A549 (cell line): ENCODE data around the gene PXYLP1.

Experiments used
- CBX8 ChIP-seq: fragments of 200-600 bp; sonication (generic); IDR thresholded peaks from 2 replicates; pipeline ENCODE4 v1.6.1; 2016
- GATA3 ChIP-seq: IDR thresholded peaks from 2 replicates; pipeline ENCODE4 v1.6.1; 2012; ENCODE audit warnings: borderline replicate concordance
- RARB ChIP-seq: fragments of 250-450 bp; sonication (Bioruptor Pico); IDR thresholded peaks from 2 replicates; pipeline ENCODE4 v1.8.0; 2021; ENCODE audit warnings: mild to moderate bottlenecking, moderate library complexity

DNA sequence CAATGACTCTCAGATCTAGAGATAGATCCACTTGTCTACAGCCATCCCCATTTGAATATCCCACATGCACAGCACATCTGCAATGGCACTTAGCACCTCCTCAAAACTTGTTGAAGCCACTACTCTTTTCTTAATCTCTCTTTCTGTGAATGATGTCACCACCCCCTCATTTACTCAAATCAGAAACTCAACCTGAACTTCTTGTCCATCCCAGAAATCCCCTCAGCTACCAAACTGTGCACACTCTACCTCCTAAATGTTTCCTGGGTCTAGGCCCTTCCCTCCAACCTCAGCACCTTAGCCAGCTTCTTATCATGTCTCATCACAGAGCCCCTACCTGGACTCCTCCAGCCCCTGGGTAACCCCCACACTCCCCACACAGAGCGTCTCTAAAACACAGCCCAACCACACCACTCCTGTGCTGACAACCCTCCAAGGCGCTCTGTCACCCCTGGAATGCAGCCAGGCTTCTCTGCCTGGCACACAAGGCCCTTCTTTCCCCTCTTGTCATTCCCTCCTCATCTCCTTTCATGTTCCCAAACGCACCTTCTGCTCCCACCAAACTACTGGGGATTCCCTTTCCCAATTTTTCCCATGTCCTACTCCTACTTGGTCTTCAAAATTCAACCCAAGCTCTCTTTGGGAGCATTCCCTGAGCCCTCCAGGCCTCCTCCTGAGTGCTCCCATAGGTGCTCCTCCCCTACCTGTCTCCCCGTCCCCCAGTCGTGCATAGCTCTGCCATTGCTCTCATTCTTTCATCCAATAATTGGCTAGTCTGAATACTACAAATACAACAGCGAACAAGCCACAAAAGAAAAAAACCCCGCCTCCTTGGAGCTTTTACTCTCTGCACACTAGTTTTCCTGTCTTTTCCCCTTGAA is 96.9 kb downstream of the PXYLP1 start:
- no peak for TF ChIP-seq CBX8
- no peak for TF ChIP-seq RARB
- no peak for TF ChIP-seq GATA3
